Adipocyte (in vitro differentiated cells): ENCODE measurements around the gene C16orf78.

ENCODE experiments used
- DNase-seq: peaks from one replicate; pipeline ENCODE4 v3.0.0-alpha.2; 2015; ENCODE audit warnings: low read depth
- H3K27me3 ChIP-seq: replicated peaks from 2 replicates; pipeline ENCODE4 v1.7.0; 2013; ENCODE audit warnings: mild to moderate bottlenecking, low read length, moderate library complexity; ENCODE audit not compliant: control insufficient read depth, insufficient read depth
- H3K36me3 ChIP-seq: 2 replicates; pipeline ENCODE4 v1.7.0; 2013; ENCODE audit warnings: low read length, mild to moderate bottlenecking, moderate library complexity; ENCODE audit not compliant: control insufficient read depth, insufficient read depth, severe bottlenecking
- H3K4me1 ChIP-seq: 2 replicates; pipeline ENCODE4 v1.7.0; 2013; ENCODE audit warnings: mild to moderate bottlenecking, low read length, moderate library complexity; ENCODE audit not compliant: control insufficient read depth, insufficient read depth
- H3K4me3 ChIP-seq: 2 replicates; pipeline ENCODE4 v1.7.0; 2013; ENCODE audit warnings: mild to moderate bottlenecking, low read length, moderate library complexity
- H3K9ac ChIP-seq: 2 replicates; pipeline ENCODE4 v1.7.0; 2013; ENCODE audit warnings: mild to moderate bottlenecking, low read length, moderate library complexity
- H3K9me3 ChIP-seq: 2 replicates; pipeline ENCODE4 v1.7.0; 2013; ENCODE audit warnings: mild to moderate bottlenecking, low read length, moderate library complexity; ENCODE audit not compliant: control insufficient read depth

C16orf78 gene

GRCh38 chr16:49340466-49340865 lies 33.1 kb upstream of the C16orf78 start:
- Histone ChIP-seq H3K9me3 (no peaks in the 10 kb centered on the region), H3K27me3 (peaks cover 29% of the 10 kb centered on the region), H3K4me1 (no peaks in the 10 kb centered on the region), H3K4me3 (no peak overlapping the region), H3K36me3 (no peaks in the 10 kb centered on the region), H3K9ac (no peak overlapping the region)
- DNase-seq, result no peak

GRCh38 chr16:49341706-49342105 lies 31.9 kb upstream of the C16orf78 start:
- Histone ChIP-seq H3K27me3 (peaks cover 28% of the 10 kb centered on the region), H3K9me3 (no peaks in the 10 kb centered on the region), H3K4me1 (no peaks in the 10 kb centered on the region), H3K4me3 (no peak overlapping the region), H3K9ac (no peak overlapping the region), H3K36me3 (no peaks in the 10 kb centered on the region)
- DNase-seq, result no peak

DNA sequence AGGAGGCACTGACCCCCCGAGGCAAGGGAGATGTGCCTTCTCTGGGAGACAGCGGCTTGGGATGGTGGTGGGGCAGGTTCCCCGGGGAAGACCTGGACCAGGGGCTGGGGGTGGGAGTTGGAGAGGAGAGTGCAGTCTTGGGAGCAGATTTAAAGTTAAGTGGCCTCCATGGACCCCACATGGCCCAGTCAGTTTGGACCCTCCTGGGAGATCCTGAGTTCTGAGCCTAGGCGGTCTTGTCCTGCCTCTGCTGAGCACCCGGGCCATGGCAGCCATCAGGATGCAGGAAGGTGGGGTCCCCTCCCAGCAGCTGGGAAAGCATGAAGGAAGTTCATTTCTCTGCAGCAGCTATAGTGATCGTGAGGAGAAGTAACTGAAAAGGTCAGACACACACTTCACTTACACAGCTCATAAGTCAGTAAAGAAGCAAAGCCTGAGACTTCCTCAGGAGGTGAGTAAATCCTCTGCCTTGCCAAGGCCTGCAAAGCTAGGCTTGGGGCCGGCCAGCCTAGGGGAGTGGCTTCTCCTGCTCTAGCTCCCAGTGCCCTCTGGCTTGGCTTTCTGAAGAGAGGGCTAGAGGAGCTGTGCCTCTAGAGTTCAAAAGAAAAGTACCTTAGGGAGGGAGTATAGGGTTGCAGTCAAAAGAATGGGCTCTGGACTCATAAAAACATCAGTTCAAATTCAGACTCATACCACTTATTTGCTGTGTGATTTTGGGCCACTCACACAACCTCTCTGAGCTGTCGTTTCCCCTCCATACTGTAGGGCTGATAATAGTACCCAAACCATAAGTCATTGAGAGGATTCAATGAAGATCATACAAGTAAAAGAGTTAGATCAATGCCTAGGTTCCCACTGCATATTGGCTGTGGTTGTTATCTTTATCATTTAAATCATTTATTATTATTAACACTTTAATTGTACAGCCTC lies 31.0 kb upstream of the C16orf78 start:
- DNase-seq, result no peak

GRCh38 chr16:49343291-49343690 lies 30.3 kb upstream of the C16orf78 start:
- no peaks in the 10 kb centered on the region for H3K36me3 ChIP-seq
- H3K9ac ChIP-seq, result no peak overlapping the region
- DNase-seq, result no peak
- H3K4me3 ChIP-seq, result no peak overlapping the region
- H3K4me1 ChIP-seq, result no peaks in the 10 kb centered on the region
- peaks cover 40% of the 10 kb centered on the region for H3K27me3 ChIP-seq
- H3K9me3 ChIP-seq, result no peaks in the 10 kb centered on the region

More for the DNA sequence above, 31.0 kb upstream of the C16orf78 start:
- no peak overlapping the region for H3K9ac ChIP-seq
- no peaks in the 10 kb centered on the region for H3K4me1 ChIP-seq
- H3K4me3 ChIP-seq, result no peak overlapping the region
- peaks cover 33% of the 10 kb centered on the region for H3K27me3 ChIP-seq
- no peaks in the 10 kb centered on the region for H3K36me3 ChIP-seq
- H3K9me3 ChIP-seq, result no peaks in the 10 kb centered on the region

GRCh38 chr16:49344401-49344800 lies 29.2 kb upstream of the C16orf78 start:
- H3K4me1 ChIP-seq, result no peaks in the 10 kb centered on the region
- peaks cover 51% of the 10 kb centered on the region for H3K27me3 ChIP-seq
- no peaks in the 10 kb centered on the region for H3K36me3 ChIP-seq
- H3K9ac ChIP-seq, result no peak overlapping the region
- no peak for DNase-seq
- H3K4me3 ChIP-seq, result no peak overlapping the region
- H3K9me3 ChIP-seq, result no peaks in the 10 kb centered on the region

DNA sequence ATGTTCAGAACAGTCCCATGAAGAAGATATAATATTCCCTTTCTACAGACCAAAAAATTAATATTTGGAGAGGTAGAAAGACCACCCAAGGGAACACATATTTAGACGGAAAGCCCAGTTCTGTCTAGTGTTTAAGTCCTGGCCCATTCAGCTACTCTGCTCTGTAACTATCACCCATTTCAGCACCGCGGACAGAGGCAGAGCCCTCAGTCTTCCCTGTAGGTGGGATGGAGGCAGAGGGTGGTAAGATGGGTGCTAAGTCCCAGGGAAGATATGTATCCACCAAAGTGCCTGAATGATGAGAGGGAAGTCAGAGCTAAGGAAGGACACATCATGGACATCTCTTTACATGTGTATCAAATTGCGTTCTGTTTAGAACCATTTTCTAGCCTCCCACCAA lies 27.8 kb upstream of the C16orf78 start:
- peaks cover 60% of the 10 kb centered on the region for H3K27me3 ChIP-seq
- no peaks in the 10 kb centered on the region for H3K36me3 ChIP-seq
- no peak overlapping the region for H3K4me3 ChIP-seq
- DNase-seq, result no peak
- H3K4me1 ChIP-seq, result no peaks in the 10 kb centered on the region
- no peak overlapping the region for H3K9ac ChIP-seq
- H3K9me3 ChIP-seq, result no peaks in the 10 kb centered on the region

DNA sequence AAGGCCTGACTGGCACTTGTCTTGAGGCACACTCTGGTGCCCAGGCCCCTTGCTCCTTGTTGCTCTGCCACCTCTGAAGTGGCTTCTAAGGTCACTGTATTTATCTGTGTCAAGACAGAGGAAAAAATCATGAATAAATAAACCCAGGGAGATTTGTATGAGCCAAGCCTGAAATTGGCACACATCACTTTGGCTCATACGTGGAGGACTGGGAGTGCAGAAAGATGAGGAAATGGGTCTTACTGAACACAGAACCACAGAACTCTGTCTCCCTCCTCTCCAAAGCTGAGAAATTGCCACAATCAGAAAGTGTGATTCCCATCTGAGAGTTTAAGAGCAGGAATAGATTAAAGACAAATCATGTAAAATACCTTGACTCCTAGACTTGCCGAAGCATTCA lies 27.1 kb upstream of the C16orf78 start:
- Histone ChIP-seq H3K36me3 (no peaks in the 10 kb centered on the region), H3K9ac (no peak overlapping the region), H3K9me3 (no peaks in the 10 kb centered on the region), H3K4me1 (no peaks in the 10 kb centered on the region), H3K27me3 (peaks cover 60% of the 10 kb centered on the region), H3K4me3 (no peak overlapping the region)
- no peak for DNase-seq

DNA sequence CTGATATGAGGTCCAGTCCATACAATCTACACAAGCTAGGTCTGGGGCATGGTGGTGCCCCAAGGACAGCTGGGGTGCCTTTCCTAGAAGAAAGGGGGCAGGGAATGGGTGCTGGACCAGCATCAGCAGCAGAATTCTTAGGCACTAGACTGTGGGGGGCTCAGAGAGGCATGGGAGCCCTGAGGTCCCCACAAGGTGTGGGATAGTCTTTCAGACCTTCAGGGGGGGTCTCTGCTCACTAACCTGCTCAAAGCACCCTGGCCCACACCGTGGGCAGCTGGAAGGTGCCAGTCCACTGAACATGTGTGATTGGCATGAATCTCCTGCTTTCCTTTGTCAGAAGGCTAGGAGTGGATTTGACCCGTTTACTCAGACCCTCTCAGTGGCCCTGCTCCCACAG lies 26.1 kb upstream of the C16orf78 start:
- no peak overlapping the region for H3K4me3 ChIP-seq
- no peak for DNase-seq
- H3K27me3 ChIP-seq, result peaks cover 55% of the 10 kb centered on the region
- H3K4me1 ChIP-seq, result no peaks in the 10 kb centered on the region
- H3K9ac ChIP-seq, result no peak overlapping the region
- H3K36me3 ChIP-seq, result no peaks in the 10 kb centered on the region
- H3K9me3 ChIP-seq, result no peaks in the 10 kb centered on the region

DNA sequence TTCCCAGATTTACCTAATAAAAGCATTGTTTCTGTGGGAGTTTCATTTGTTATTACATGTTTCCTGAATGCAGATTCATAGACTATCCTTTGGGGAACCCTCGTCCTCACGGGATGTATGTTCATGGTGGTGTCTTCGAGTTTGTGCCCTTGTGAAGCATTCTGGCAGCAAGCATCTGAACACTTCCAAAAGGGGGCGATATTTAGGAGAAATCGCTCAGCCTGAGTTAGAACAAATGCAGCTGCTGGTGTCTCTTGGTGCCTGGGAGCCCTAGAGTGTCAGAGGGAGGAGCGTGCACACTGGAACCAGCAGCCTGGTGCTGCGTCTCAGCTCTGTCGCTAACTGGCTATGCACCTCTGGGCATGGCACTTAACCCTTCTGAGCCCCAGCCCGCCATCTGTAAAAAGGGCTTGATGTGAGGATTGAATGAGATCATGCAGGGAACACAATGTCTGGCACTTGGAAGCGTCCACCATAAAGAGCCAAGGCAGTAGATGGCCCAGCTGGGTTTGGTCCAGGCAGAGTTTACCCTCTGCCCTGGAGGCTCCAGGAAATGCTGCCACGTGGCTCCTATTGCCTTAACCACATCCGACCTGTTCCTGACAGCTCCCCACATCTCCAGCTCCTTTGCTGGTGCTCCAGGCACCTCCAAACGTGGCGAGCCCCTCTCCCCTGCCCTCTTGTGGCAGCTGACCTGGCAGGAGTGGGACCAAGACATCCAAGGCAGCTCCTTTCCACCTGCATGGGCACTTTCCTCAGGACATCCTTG lies 25.0 kb upstream of the C16orf78 start:
- Histone ChIP-seq H3K9ac (no peak overlapping the region), H3K9me3 (no peaks in the 10 kb centered on the region), H3K36me3 (no peaks in the 10 kb centered on the region), H3K4me1 (no peaks in the 10 kb centered on the region), H3K27me3 (peaks cover 53% of the 10 kb centered on the region), H3K4me3 (no peak overlapping the region)
- no peak for DNase-seq

DNA sequence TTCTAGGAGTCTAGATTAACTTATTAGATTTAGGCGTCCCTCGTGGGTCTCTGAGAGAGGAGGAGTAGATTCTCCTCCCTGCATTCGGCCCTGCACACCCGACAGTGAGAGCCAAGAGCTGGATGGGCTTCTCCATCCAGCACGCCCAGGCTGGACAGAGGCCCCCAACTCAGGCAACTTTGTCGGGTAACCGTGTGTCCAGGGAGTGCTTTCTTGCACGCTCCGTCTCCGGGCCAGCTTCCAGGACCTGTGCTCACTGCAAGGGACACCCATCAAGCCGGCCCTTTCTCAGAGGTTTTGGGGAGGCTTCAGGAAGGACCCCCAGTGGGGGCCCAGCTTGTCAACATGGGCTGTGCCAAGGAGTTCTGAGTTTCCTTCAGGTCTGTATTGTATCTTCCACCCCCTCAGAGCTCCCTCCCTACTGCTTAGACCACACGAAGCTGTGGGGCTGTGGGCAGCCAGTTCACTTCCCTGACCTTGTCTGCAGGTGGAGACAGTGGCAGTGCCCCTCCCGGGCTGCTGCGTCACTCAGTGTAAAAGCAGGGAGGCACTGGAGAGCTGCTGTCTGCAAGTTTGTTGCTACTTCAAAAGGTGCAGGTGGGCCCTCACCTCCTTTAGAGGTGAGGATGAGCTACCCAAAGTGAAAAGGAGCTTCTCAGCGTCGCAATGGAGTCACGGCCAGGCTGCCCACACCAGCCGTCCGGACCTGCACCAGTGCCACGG lies 24.0 kb upstream of the C16orf78 start:
- Histone ChIP-seq H3K9ac (no peak overlapping the region), H3K4me1 (no peaks in the 10 kb centered on the region), H3K9me3 (no peaks in the 10 kb centered on the region), H3K4me3 (no peak overlapping the region), H3K27me3 (peaks cover 44% of the 10 kb centered on the region), H3K36me3 (no peaks in the 10 kb centered on the region)
- no peak for DNase-seq
